NK-92 (cell line): ENCODE data around the gene SEMA3C.

Experiments used
- DNase-seq: peaks from one replicate; lab custom pipeline; 2025; ENCODE audit not compliant: unreplicated experiment; lab: John Stamatoyannopoulos, UW

SEMA3C gene

DNA sequence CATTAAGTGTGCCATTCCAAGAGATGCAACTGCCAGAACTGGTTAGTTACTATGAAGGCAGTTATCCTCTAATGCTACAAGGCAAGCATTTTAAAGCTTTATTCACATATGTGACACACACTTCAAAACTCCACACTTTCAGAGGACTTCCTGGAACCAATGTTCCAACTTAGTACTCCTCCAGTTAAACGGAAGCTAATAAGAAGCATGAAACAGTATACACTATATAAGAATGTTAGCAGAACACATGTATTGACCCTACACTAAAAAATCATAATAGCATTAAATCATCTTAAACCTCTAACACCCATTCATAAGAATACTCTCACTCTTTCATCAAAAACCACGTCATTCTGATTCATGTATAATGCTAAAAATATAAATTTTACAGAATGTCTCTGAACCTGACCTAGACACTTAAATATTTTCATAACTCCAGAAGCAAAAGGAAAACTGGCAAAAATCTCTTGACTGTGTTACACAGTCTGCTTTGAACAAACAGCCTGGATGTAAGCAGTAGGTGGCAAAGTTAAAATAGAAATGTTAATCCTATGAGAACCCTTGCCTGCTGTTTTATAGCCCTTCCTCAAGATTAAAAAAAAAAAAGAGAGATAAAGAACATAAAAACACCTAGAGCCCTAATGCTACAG, 135.0 kb downstream of the SEMA3C start:
- no peak for DNase-seq

DNA sequence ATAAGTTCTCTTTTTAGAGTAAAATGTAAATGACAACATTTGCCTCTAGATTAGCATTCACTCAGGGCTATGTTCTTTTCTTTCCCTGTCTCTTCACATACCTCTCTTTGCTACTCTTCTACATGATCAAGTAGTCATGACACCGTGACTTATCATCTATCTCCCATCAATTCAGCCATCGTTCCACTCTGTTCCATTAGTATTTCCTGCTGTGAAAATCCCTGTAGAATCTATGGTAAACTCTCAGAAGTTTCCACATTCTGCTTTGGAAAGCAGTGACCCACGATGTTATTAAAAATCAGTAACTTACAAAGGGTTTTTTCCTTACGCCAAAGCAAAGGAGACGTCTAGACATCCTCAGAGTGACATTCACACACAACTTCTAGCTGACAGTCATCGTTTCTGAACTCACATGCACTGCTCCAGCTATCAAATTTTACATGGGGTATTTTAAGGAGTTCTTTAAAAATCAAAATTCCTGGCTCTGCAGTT, 135.6 kb downstream of the SEMA3C start:
- no peak for DNase-seq

- no peak for DNase-seq
Measured at GRCh38 chr7:80781561-80781979, 137.3 kb downstream of the SEMA3C start.

GRCh38 chr7:80781146-80781545, 137.7 kb downstream of the SEMA3C start:
- no peak for DNase-seq

- no peak for DNase-seq
Measured at GRCh38 chr7:80779456-80779855, 139.4 kb downstream of the SEMA3C start.

- DNase-seq: no peak
Measured at GRCh38 chr7:80775897-80776296, 143.0 kb downstream of the SEMA3C start.

DNA sequence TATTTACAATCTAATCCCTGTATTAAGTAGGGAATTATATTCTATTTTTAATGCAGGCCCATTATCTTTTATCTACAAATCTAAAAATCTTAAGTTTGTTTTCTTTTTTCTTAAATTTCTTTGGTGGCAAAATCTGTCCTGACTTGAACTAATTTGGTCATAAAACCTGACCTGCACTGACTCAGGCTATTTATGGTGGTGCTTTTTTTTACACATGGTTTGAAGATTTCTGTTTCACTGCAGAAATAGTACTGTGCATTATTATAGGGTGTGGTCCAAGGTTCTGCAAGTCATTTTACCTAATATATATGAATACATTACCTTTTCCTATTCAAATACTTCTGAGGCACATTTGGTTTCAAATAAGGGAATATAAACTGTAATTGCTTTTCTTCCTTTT, 143.4 kb downstream of the SEMA3C start:
- no peak for DNase-seq

GRCh38 chr7:80774843-80775242, 144.0 kb downstream of the SEMA3C start:
- no peak for DNase-seq

- DNase-seq: no peak
Measured at GRCh38 chr7:80773787-80774508, 144.9 kb downstream of the SEMA3C start.

- no peak for DNase-seq
Measured at GRCh38 chr7:80772347-80772993, 146.4 kb downstream of the SEMA3C start.

- DNase-seq: no peak
Measured at GRCh38 chr7:80771523-80771922, 147.3 kb downstream of the SEMA3C start.

GRCh38 chr7:80770675-80771081, 148.2 kb downstream of the SEMA3C start:
- no peak for DNase-seq

DNA sequence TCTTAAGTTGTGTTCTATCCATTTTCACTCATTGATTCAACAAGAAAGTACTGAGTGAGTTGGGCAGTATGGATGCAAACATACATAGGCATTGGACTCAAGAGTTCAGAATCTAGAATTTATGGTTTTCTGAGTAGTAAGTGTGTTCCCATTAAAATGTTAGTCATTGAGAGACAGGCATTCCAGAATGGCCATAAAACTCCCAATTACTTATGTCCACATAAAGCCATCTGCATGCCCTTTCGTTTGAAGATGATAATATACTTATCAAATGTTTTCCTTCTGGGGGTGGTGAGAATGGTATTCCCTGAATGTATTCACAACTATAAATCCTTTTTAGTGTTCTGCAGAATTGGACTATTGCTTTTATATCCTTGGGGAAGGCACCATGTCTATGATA, 148.8 kb downstream of the SEMA3C start:
- DNase-seq: no peak

DNA sequence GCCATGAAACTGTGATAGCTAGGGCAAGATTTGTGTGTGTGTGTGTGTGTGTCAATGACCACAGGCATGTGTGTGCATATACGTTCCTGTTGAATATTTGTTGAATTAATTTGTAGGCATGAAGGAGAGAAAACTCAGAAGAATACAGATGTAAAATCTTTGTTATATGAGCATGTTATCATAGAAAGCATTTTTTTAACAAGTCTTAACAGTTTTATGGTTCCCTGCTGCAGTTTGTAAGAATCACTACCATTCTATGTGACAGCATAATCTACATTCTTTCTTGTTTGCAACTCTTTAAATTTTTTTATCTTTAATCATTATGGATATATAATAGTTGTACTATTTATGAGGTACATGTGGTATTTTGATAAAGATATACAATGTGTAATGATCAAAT, 150.1 kb downstream of the SEMA3C start:
- no peak for DNase-seq

DNA sequence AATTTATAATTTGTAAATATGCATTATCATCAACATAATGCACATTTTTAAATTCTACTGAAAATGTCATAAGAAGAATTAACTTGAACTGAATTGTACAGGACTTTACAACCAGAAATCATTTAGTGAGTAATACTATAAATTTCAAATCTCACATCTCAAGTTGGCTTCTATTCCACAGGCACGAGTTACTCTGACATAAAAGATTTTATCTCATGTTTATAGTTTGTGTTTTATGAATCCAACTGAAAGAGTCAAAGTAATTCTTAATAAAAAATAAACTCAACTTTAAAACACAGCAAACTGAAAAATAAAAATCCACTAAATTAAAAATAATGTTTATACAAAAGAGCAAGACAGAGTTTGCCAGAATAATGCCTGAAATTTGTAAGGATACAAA, 151.2 kb downstream of the SEMA3C start:
- no peak for DNase-seq

- no peak for DNase-seq
Measured at GRCh38 chr7:80766724-80767123, 152.1 kb downstream of the SEMA3C start.

DNA sequence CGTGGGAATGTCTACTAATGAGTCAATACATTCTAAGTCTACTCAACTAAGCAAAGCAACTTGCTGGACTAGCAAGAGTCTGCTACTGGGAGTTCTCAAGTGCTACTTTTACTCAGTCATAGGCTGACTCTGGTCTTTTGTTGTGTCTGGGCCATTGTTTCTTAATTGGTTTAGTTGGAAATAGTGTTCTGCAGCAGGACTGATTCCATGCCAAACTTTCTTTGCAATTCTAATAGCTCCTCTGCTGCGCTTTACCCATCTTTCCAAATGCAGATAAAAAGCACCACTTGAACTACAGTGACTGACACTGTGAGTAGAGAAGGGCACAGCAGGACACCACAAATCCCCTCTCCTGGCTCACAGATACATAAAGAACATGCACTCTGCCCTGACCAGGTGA, 154.7 kb downstream of the SEMA3C start:
- DNase-seq: no peak

GRCh38 chr7:80763704-80764103, 155.1 kb downstream of the SEMA3C start:
- DNase-seq: no peak

DNA sequence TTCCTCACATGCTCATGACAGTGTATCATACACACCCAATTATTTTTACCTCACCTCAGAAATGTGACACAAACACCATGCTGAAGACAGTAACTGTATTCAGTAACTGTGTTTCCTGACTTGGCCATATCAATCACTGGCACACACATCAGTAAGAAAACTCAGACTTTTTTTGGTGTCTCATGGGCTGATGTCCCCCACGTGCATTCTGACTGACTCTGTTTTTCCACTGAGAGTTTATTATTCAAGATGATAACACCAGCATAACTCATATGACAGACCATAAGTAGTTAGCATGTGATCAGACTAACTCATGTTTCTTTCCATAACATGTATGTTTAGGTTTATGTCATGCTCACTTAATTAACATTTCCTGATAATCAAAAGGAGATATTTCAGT, 155.6 kb downstream of the SEMA3C start:
- DNase-seq: no peak

DNA sequence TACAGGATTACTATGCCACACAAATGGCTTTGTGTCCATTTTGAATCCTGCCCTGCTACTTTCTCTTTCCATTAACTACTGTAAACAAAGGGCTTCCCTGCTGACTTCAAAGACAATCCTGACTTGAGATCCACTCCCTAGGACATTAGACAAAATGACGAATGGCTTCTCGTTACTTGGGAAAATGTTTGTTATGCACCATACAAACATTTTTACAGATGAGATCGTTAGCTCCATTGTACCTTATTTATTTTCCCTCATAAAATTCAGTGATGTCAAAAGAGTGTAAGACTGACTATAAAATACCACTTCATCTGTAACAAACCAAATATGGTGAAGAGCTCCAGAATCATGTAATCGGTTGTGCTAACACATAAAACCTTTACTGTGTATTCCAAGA, 158.6 kb downstream of the SEMA3C start:
- no peak for DNase-seq

- no peak for DNase-seq
Measured at GRCh38 chr7:80752954-80753690, 165.7 kb downstream of the SEMA3C start.
